Suprapubic skin (tissue), 4 donors: Measurements from ENCODE around the gene METRNL. TPM values are rescaled to one million over a fixed set of nuclear protein-coding genes. Genes with fewer than 3 reads are reported as not detected.
"Not testable (repeated sequence)": the region's sequence is repeated elsewhere in the genome, so short reads cannot be mapped to it uniquely, and the experiment has no call there.

ENCODE experiments used
- DNase-seq, 2 donors: peaks; one replicate each; pipeline ENCODE4 v3.0.0-alpha.2; 2019; ENCODE audit warnings: low spot score in 2 of 2
- H3K27ac ChIP-seq: fragments of 200-600 bp; sonication (generic); one replicate; pipeline ENCODE4 v1.5.1; 2019
- H3K27me3 ChIP-seq: fragments of 200-600 bp; sonication (generic); one replicate; pipeline ENCODE4 v1.5.1; 2019
- H3K36me3 ChIP-seq: fragments of 200-600 bp; sonication (generic); one replicate; pipeline ENCODE4 v1.5.1; 2019
- H3K4me1 ChIP-seq: fragments of 200-600 bp; sonication (generic); one replicate; pipeline ENCODE4 v1.5.1; 2019
- H3K4me3 ChIP-seq: fragments of 200-600 bp; sonication (generic); one replicate; pipeline ENCODE4 v1.5.1; 2019; ENCODE audit warnings: mild to moderate bottlenecking
- H3K9me3 ChIP-seq: fragments of 200-600 bp; sonication (generic); one replicate; pipeline ENCODE4 v1.5.1; 2019
- CTCF ChIP-seq, 2 donors: fragments of 200-600 bp in 1 of 2; fragments of 450-650 bp in 1 of 2; sonication (generic) in 1 of 2; IDR thresholded peaks; one replicate each; pipeline ENCODE4 v1.5.1; 2016 to 2019; ENCODE audit warnings: antibody characterized with exemption in 2 of 2, mild to moderate bottlenecking in 1 of 2, moderate library complexity in 1 of 2
- EP300 ChIP-seq: sonication (generic); formaldehyde crosslinking; IDR thresholded peaks from one replicate; pipeline ENCODE4 v1.6.1; 2017; ENCODE audit warnings: antibody characterized with exemption
- POLR2A ChIP-seq, 2 donors: fragments of 450-650 bp; IDR thresholded peaks; one replicate each; pipeline ENCODE4 v1.6.1; 2017; ENCODE audit warnings: antibody characterized with exemption in 2 of 2, mild to moderate bottlenecking in 2 of 2, moderate library complexity in 2 of 2
- POLR2AphosphoS5 ChIP-seq, 3 donors: sonication (generic); formaldehyde crosslinking; IDR thresholded peaks; one replicate each; pipeline ENCODE4 v1.6.1; 2017; ENCODE audit warnings: antibody characterized with exemption in 3 of 3
- WGBS: methylation state at CpG from one replicate; pipeline ENCODE4 v1.1.5; 2018; 5-methylcytosine and 5-hydroxymethylcytosine counted together
- total RNA-seq, 4 donors: library from RNA; depleted of rRNA; stranded (reverse); fragments of >200 nt; gene quantifications; one replicate each; pipeline ENCODE4 v1.1.0, GENCODE V29; 2016

Gene METRNL
- total RNA-seq, 4 donors from 2014 or later: 59.1 to 222 (median 155) TPM

DNA sequence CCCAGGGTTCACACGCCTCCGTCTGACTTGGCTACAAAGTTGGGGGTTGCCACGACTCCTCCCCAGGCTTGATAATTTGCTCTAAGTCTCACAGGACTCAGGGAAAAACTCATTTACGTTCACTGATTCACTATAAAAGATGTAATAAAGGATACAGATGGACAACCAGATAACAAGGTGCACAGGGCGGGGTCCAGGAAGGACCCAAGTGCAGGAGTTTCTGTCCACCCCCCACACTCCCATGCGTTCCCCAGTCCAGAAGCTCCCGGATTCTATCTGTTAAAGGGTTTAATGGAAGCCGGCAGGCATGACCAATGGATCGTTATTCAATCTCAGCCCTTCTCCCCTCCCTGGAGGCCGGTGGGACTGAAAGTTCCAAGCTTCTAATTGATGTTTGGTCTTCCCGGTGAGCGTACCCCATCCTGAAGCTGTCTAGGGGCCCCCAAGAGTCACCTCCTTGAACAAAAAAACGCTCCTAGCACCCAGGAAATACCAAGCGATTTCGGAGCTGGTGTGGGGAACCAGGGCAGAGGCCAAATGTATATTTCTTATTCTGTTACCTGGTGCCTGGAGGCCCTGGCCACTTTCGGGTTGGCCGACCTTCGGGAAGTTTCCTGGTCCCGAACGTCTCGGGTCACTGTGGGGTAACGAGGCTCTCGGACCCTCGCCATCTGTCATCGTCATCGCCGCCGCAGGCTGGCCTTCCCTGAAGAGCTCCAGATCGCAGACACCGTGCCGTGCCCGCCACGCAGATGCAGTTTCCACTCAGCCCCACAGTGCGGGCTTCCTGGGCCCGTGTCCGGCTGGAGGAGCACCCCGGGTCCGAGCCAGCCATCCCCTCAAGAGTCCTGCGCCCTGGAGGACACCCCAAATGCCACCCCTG lies 13.5 kb upstream of the METRNL start:
- TF ChIP-seq EP300: no peak
- TF ChIP-seq CTCF (IDR thresholded peaks at IDR 0.05): no peak
- TF ChIP-seq POLR2A (IDR thresholded peaks at IDR 0.05): no peak
- no peak for TF ChIP-seq POLR2AphosphoS5 (IDR thresholded peaks at IDR 0.05)
- Histone ChIP-seq H3K4me3 (no peak overlapping the region), H3K9me3 (no peaks in the 10 kb centered on the region), H3K4me1 (peaks cover 23% of the 10 kb centered on the region), H3K27ac (no peak overlapping the region), H3K36me3 (no peaks in the 10 kb centered on the region), H3K27me3 (no peaks in the 10 kb centered on the region)
- 91% methylated on average over 38 of the region's 39 CpGs for WGBS
- DNase-seq: peak; percentile 57 to 58

GRCh38 chr17:83066543-83066890 lies 12.9 kb upstream of the METRNL start:
- H3K27ac ChIP-seq, H3K9me3 ChIP-seq, H3K36me3 ChIP-seq, H3K4me3 ChIP-seq, H3K27me3 ChIP-seq: not testable (repeated sequence)
- 50% methylated on average over 4 of the region's 19 CpGs for WGBS
- H3K4me1 ChIP-seq: peaks cover 23% of the 10 kb centered on the region
- peak in 1 of 2 donors; percentile 19 for DNase-seq

GRCh38 chr17:83067071-83067717 lies 12.2 kb upstream of the METRNL start:
- DNase-seq: peak; percentile 54 to 76
- H3K27me3 ChIP-seq: no peaks in the 10 kb centered on the region
- H3K9me3 ChIP-seq: no peaks in the 10 kb centered on the region
- H3K27ac ChIP-seq: no peak overlapping the region
- H3K4me1 ChIP-seq: peaks cover 26% of the 10 kb centered on the region
- TF ChIP-seq POLR2AphosphoS5 (IDR thresholded peaks at IDR 0.05): no peak
- no peak for TF ChIP-seq EP300
- TF ChIP-seq POLR2A (IDR thresholded peaks at IDR 0.05): no peak
- no peak for TF ChIP-seq CTCF (IDR thresholded peaks at IDR 0.05)
- no peak overlapping the region for H3K4me3 ChIP-seq
- WGBS: 84% methylated on average over 21 of the region's 29 CpGs
- H3K36me3 ChIP-seq: no peaks in the 10 kb centered on the region

DNA sequence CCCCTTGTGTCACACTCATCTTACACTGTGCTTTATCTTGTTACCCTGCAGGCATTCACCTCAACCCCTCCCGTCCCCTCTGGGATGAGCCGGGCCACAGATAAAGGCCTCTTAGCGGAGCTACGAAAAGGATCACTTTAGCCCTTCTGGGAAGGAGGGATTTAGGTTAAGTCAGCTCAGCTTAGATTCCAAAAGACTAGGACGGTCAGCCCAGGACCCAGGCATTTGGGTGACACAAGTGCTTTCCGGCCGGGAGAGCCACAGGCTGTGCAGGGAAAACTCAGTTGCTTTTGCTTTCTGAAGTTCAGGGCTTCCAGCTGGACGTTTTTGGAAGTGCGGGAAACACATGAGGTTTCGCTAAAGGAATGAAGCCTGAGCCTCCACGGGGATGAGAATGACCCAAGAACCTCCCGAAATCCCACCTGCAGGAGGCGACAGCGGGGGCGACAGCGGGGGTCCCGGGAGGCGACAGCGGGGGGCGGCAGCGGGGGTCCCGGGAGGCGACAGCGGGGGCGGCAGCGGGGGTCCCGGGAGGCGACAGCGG lies 11.6 kb upstream of the METRNL start:
- no peaks in the 10 kb centered on the region for H3K9me3 ChIP-seq
- H3K27ac ChIP-seq: no peak overlapping the region
- H3K4me1 ChIP-seq: peaks cover 32% of the 10 kb centered on the region
- 76% methylated on average over 10 of the region's 29 CpGs for WGBS
- peak; percentile 49 to 61 for DNase-seq
- TF ChIP-seq POLR2AphosphoS5 (IDR thresholded peaks at IDR 0.05) (no peak), EP300 (no peak), POLR2A (IDR thresholded peaks at IDR 0.05) (no peak), CTCF (IDR thresholded peaks at IDR 0.05) (no peak)
- H3K36me3 ChIP-seq: no peaks in the 10 kb centered on the region
- no peaks in the 10 kb centered on the region for H3K27me3 ChIP-seq
- H3K4me3 ChIP-seq: no peak overlapping the region

DNA sequence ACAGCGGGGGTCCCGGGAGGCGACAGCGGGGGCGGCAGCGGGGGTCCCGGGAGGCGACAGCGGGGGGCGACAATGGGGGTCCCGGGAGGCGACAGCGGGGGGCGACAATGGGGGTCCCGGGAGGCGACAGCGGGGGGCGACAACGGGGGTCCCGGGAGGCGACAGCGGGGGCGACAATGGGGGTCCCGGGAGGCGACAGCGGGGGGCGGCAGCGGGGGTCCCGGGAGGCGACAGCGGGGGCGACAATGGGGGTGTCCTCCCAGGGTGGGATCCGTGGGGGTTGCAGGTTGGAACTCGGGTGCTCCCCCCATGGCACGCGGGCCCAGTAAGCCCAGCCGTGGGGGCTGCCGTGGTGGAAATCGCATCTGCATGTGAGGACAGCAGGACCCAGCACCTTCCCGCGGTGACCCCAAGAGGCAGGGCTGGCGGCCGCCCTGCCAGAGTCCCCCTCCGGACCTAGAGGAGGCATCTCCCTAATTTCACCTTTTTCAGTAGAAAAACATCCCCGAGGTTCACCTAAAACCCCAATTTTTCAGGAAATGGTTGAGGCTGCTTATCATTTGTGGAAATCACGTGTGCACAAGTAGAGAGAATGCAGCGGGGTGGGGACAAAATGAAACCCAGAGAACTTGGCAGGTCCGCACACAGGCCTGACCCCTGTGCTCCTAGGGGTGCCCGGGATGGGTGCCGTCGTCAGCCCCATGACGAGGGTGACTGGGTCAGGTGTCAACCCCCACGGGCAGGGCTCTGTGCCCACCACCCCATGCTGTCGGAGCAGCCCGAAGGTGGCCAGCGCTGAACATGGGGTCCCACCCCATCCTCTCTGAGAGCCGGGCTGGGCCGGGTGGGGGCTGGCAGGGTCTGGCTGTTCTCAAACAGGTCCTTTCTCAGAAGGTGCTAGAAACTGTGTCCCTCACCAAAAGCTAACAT lies 10.5 kb upstream of the METRNL start:
- Histone ChIP-seq H3K27ac (no peak overlapping the region), H3K4me3 (no peak overlapping the region), H3K36me3 (no peaks in the 10 kb centered on the region), H3K27me3 (no peaks in the 10 kb centered on the region), H3K4me1 (peaks cover 33% of the 10 kb centered on the region), H3K9me3 (no peaks in the 10 kb centered on the region)
- DNase-seq: peak; percentile 64 to 67
- no peak for TF ChIP-seq POLR2AphosphoS5 (IDR thresholded peaks at IDR 0.05)
- no peak for TF ChIP-seq POLR2A (IDR thresholded peaks at IDR 0.05)
- no peak for TF ChIP-seq CTCF (IDR thresholded peaks at IDR 0.05)
- no peak for TF ChIP-seq EP300
- WGBS: 78% methylated on average over 37 of the region's 58 CpGs
